ENCODE results near the gene C19orf53. TPM values are rescaled to one million over a fixed set of nuclear protein-coding genes. Genes with fewer than 3 reads are reported as not detected.

C19orf53 gene
- total and polyA plus RNA-seq, 9 of the 15 experiments (the other 6 are each of a cell fraction or from before 2014, with no cell fraction given), result 98.5 to 441 (median 164) TPM

- peak; percentile 2; the same call in 1 of the 2 replicates for TF ChIP-seq TFAP4 (CRISPR knock-in tag; IDR thresholded peaks at IDR 0.05; ENCODE audit: borderline replicate concordance)
- TF ChIP-seq KDM1A (IDR thresholded peaks at IDR 0.05), result no peak
- no peak for TF ChIP-seq RFX5 (IDR thresholded peaks at IDR 0.05; ENCODE audit: low read depth, low read length)
- TF ChIP-seq BRCA1 (IDR thresholded peaks at IDR 0.05), result no peak
- no peak for TF ChIP-seq BRCA1 (CRISPR knock-in tag; IDR thresholded peaks at IDR 0.05)
- peak in 1 of 2 experiments; percentile 71; a peak in 1 of 4 replicates for TF ChIP-seq FOXA3 (CRISPR knock-in tag; conservative IDR thresholded peaks at IDR 0.05 in 1 of 2, IDR thresholded peaks at IDR 0.05 in 1 of 2)
- no peak for TF ChIP-seq ZNF507 (tag; conservative IDR thresholded peaks at IDR 0.05)
- no peak for TF ChIP-seq CREB3 (tag; conservative IDR thresholded peaks at IDR 0.05; ENCODE audit: low read depth)
- TF ChIP-seq RBM25 (IDR thresholded peaks at IDR 0.05; ENCODE audit: low read depth, low read length, severe bottlenecking), result peak; percentile 28
- peak; percentile 86 for TF ChIP-seq BCOR (IDR thresholded peaks at IDR 0.05)
- peak in 1 of 2 experiments; percentile 65 for TF ChIP-seq E2F6 (IDR thresholded peaks at IDR 0.05; ENCODE audit: borderline replicate concordance in 1 of 2, extremely low read depth in 1 of 2, insufficient read depth in 1 of 2, insufficient read length in 1 of 2, low read depth in 1 of 2, low read length in 1 of 2, poor library complexity in 1 of 2, severe bottlenecking in 1 of 2)
- TF ChIP-seq ZNF668 (CRISPR knock-in tag; IDR thresholded peaks at IDR 0.05), result no peak
- TF ChIP-seq FOXK2 (conservative IDR thresholded peaks at IDR 0.05 in 1 of 2, IDR thresholded peaks at IDR 0.05 in 1 of 2; ENCODE audit: low read depth in 2 of 2), result peak in 1 of 2 experiments; percentile 53; a peak in 2 of 4 replicates
Observed at GRCh38 chr19:13764821-13765394, 9.3 kb upstream of the C19orf53 start (continued).

Measured in K562 (cell line).